Stimulated activated CD8-positive, alpha-beta memory T cell treated with anti-CD3 and anti-CD28 coated beads, Interleukin-15, amount 100 ng/mL, for 1 hour (primary cell): ENCODE data around the gene CAMK1.
A peak's percentile ranks its signal among the peaks of the same experiment; 100 is the strongest.
"Not testable (repeated sequence)": the region's sequence is repeated elsewhere in the genome, so short reads cannot be mapped to it uniquely, and the experiment has no call there.

Source experiments
- DNase-seq: peaks from one replicate; pipeline ENCODE4 v3.0.0-alpha.2; 2020; ENCODE audit warnings: low read depth

CAMK1 gene

DNA sequence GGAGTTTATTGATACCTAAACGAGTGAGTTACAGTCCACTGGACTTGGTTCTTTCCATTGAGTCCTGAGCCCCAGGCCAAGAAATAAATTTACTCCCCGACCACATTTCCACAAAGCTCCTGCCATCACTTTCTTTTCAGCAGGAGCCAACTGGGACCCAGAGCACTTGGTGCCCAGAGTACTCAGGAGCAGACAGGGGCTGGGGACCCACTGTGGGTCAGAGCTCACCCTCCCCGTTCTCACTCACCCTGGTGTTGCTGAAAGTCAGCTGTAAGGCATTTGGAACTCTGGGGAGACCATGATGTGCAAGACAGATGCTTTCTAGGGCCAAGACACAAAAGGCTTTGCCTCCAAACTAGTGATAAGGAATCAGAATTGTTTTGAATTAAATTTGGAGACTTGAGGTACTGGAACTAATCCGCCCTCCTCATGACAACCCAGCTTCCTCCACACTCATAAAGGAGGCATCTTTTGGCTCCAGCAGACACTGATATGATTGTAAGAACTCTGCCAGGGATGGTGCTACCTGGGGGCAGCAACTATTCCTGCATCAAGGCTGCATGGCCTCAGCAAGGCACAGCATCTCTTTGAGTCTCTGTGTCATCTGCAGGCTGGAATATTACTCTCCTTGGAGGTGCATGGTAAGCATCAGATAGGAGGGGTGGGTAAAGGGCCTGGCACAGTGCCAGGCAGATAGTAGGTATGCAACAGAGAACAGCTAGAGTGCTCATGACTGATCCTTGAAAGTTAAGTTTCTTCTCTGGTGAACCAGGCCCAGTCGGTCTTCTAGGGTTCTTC lies 7.3 kb upstream of the CAMK1 start:
- no peak for DNase-seq

DNA sequence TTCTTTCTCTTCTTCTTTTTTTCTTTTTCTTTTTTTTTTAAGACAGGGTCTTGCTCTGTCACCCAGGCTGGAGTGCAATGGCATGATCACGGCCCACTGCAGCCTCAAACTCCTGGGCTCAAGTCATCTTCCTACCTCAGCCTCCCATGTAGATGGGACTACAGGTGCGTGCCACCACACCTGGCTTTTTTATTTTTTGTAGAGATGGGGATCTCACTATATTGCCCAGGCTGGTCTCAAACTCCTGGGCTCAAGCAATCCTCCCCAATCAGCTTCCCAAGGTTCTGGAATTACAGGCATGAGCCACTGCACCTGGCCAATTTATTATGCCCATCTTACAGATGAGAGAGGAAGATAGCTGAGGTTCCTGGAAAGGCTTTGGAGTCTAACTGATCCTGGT lies 1.3 kb upstream of the CAMK1 start:
- DNase-seq: not testable (repeated sequence)

DNA sequence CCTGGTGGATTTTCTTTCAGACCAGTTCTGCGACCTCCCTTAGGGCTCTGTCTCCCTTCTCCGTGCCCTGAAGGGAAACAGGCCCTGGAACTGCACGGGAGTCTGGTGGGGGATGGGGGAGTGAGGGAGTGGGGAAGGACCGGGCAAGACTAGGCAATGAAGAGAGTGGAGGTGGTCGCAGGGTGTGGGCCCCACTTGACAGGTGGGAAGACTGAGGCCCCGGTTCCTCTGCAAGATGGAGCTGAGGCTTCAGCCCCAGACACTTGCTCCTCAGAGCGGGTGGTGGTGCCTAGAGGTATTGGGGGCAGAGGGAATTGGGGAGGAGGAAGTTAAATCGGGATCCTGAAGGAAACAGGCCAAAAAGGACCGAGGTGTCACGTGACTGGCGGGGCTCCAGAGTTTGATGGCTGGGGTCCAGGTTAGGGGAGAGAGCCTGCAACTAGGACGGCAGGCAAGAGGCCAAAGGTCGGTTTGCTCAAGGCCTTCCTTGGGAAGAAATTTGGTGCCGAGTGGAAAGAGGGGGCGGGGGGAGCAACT lies 597 bp upstream of the CAMK1 start:
- DNase-seq: no peak

DNA sequence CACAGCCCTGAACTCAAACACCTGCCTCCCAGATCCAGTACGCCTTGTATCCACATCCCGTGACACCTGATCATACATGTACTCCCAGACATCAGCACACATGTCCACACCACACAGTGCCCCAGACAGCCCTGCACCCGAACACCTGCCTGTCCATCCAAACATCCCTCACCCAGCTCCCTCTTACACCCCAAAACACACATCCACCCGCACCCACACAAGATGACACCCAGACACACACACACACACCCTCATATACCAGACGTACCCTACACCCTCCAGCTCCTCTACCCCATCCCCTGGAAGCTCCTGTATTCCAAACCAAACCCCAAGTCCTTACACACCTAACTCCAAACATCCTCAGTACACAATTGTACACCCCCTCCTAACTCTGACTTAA lies 735 bp downstream of the CAMK1 start:
- no peak for DNase-seq

DNA sequence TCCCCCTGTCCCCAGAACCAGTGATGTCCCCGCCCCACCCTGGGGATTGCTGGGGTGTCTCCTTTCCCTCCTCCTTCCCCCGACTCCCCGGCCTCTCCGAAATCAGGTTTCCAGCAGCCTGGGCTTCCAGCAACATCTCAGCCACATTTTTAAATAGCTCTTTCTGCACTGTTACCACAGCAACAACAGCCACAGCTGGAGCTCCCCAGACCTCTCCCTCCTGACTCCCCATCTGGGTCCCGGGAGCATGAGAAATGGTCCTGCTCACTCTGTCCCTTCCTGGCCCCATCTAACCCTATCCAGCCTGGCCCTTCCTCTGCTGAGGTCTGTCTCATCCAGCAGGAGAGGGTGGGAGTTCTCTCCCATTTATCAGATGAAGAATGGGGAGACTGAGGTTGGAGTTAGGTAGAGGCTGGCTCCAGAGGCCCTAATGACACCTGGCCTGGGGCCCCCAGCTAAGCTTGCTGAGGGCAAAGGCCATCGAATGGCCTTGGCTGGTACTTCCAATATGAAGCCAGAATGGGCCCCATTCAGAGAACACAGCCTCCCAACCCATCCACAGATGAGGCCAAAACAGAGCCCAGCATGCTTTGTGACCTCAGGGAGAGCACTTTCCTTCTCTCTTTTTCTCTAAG lies 1.5 kb downstream of the CAMK1 start:
- no peak for DNase-seq

DNA sequence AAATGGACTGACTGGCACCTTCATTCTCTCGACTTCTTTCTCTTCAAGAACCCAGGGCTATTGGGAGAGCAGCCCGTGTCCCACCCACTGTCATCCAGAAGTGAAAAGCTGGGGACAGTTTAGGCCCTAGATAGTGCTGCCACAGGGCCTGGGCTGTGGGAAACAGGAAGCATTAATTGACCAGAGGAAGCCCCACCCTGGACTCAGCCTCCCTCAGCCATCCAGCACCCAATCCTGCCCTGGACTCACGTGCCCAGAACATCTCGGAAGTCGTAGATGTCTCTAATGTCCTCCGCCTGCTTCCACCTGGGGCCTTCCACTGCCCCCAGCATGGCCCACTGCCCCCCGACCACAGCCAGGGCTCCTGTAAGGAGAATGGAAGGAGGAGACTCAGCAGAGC lies 2.3 kb downstream of the CAMK1 start:
- DNase-seq: no peak

DNA sequence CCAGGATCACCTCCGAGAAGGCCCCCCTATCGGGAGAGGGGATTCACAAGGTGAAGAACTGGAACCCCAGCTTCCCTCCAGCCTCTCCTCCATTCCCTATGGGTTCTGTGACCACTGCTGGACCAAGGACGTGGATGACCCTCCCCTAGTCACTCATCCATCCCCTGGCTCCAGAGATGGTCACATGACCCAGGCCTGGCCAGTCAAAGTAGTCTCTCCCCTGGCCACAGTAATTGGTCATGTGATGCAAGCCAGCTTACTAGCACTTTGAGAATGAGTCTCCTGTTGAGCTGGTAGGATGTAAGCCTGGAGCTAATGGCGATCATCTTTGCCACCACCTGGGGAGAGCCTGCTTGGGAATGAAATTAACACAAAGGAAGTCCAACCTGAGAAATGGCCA lies 3.9 kb downstream of the CAMK1 start:
- no peak for DNase-seq

DNA sequence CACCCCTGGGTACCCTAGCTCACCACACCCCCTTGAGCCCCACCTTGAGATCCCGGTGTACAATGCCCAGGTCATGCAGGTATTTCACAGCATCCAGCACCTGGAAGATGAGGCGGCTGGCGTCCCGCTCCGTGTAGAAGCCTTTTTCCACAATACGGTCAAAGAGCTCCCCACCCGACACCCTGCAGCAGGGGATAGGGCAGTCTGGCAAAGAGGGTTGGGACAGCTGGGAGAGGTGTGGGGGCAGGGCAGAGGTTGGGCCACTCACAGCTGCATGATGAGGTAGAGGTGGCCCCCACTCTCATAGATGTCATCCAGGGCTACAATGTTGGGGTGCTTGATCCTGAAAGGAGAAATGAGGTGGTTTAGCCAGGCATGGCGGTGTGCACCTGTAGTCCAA lies 6.9 kb downstream of the CAMK1 start:
- DNase-seq: no peak

DNA sequence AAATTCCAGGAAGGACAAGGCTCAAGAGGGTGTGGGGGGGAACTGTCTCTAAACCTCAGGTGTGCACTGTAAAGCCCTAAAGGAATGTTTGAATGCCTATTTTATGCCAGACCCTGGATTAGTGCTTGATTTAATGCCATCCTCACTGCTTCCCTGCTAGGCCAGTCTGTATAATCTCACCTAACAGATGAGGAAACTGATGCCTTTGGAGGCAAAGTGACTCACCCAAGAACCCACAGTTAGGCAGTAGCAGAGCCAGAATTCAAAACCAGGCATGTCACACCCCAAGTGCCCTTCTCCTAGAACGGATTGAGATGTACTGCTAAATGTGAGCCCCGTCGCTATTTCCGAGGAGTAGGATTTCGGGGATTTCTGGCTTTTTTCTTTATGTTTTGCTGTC lies 7.8 kb downstream of the CAMK1 start:
- no peak for DNase-seq

DNA sequence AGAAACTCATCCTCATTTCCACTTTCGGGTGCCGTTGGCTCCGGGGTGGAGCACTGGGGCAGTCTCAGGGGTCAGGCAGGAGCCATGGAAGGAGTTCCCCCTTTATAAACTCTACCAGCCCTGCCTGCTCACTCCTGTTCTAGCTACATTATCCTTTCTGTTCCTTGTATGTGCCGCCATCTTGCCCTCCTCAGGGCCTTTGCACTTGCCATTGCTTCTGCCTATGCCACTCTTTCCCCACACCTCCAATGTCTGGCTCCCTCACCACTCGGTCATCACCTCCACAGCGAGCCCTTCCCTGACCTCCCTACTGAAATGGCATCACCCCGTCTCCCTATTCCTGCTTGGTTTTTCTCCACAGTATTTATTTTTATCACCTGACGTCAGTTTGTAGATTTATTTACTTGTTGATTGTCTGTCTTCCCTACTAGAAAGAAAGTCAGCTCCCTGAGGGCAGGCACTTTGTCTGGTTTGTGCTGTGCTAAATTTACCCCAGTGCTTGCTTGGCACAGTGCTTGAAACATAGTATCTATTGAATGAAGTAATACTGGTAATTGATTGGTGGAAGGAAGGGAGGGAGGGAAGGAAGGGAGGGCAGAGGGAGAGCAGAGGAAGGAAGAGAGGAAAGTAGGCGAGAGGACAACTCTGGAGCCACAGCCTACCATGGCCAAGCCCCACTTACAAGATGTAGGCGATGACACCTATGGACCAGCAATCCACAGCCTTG lies 8.8 kb downstream of the CAMK1 start:
- DNase-seq: no peak

DNA sequence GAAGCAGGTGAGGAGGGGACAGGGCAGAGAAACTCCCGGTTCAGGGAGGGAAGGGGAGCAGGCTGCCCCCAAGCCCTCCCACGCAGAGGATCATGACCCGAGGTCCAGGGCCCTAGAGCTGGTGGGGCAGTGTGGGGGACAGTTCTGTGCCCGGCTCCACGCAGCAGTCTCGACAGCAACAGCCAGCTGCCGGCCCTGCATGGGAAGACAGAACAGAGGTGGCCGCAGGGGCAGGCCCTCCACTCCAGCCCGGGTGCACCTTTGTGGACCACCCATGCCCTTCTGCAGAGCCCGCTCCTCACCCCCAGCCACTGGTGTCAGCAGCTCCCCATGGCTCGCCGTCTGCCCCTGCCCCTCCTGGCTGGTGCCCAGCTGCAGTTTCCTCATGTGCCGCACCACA lies 12.3 kb downstream of the CAMK1 start:
- no peak for DNase-seq

DNA sequence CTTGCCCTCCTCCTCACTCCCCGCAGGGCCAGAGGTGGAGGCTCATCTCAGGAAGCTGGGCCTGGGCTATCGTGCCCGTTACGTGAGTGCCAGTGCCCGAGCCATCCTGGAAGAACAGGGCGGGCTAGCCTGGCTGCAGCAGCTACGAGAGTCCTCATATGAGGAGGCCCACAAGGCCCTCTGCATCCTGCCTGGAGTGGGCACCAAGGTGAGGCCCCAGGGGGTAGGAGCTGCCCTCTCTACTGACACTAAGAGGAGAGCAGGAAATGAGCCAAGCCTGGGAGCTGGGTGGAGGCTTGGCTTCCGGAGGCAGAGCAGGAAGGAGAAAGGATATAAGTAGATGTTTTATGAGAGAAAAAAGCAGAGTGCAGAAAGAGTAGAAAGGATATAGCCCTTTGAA lies 15.1 kb downstream of the CAMK1 start:
- no peak for DNase-seq

DNA sequence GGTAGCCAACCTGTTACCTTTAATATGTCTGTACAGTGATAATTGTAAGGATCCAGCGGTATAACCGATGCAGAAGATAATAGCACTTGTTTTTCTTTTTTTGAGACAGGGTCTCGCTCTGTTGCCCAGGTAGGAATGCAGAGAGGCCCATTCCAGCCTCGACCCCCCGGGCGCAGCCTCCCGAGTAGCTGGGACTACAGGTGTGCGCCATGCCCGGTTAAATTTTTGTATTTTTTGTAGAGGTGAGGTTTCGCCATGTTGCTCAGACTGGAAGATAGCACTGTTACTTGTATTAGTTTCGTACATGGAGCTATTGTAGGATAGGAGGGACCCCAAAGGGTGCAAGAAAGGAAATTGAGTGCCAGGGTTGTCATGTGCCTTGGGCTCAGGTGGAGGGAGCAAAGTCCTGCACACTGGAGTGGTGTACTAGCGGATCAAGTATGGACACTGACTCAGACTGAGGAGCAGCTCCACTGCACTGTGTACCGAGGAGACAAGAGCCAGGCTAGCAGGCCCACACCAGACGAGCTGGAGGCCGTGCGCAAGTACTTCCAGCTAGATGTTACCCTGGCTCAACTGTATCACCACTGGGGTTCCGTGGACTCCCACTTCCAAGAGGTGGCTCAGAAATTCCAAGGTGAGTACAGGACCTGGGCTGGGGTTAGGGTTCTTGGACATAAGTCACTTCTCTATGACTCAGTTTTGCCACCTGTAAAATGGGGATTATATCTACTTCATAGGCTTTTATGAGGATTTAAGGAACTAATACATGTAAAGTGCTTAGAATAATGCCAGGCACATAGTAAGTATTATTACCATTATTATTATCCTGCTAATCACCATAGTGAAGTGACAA lies 19.0 kb downstream of the CAMK1 start:
- DNase-seq: no peak

DNA sequence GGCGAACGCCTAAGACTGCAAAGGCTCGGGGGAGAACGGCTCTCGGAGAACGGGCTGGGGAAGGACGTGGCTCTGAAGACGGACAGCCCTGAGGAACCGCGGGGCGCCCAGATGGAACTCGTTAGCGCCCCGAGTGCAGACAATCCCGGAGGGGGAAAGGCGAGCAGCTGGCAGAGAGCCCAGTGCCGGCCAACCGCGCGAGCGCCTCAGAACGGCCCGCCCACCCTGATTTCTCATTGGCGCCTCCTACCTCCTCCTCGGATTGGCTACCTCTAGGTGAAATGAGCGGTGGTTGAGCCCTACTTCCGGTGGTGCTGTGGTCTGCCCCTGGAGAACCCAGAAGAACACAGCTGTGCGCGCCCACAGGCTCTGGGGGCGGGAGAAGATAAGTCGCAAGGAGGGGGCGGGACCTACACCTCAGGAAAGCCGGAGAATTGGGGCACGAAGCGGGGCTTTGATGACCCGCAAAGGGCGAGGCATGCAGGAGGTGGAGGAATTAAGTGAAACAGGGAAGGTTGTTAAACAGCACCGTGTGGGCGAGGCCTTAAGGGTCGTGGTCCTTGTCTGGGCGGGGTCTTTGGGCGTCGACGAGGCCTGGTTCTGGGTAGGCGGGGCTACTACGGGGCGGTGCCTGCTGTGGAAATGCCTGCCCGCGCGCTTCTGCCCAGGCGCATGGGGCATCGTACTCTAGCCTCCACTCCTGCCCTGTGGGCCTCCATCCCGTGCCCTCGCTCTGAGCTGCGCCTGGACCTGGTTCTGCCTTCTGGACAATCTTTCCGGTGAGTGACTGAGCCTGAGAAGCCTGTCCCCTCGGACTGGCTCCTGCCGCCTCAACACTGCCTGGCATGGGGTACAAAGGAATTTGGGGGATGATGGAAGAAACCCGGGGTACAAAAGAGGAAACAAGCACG lies 19.8 kb downstream of the CAMK1 start, which contains the start of gene OGG1:
OGG1 (plus strand) TSS at position 308 of the 911 bp plus-strand sequence; CDS start at position 643, 335 bp downstream.
- DNase-seq: peak; percentile 87

DNA sequence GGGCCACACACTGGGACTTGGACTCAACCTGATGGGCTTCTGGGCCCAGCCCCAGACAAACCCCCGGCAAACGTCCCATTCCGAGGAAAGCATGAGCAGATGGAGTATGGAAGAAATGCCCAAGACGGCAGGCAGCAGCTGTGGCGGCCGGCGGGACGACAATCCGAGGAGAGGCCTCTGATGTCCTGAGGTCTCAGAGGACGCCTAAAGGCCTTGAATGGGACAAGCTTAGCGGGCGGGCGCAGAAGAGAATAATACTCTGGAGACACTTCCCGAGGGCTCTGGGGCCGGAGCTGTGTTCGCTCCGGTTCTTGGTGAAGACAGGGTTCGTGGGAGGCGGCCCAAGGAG lies 20.5 kb downstream of the CAMK1 start:
- no peak for DNase-seq

DNA sequence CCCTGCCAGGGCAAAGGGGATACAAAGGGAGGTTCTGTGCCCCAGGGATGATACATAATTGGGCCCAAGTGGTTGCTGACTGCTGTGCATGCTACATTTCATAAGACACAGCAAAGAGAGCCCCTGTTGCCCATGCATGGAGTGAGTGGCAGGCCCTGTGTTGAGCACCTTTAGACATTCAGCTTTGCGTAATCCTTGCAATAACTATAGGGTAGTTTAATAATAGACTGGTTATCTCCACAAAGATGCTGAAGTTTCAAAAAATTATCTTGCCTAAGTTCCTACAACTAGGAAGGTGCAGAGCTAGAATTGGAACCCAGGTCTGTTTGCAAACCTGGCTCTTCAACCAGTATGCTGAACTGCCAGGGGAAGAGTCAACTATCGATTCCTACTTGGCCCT lies 21.7 kb downstream of the CAMK1 start:
- DNase-seq: no peak

DNA sequence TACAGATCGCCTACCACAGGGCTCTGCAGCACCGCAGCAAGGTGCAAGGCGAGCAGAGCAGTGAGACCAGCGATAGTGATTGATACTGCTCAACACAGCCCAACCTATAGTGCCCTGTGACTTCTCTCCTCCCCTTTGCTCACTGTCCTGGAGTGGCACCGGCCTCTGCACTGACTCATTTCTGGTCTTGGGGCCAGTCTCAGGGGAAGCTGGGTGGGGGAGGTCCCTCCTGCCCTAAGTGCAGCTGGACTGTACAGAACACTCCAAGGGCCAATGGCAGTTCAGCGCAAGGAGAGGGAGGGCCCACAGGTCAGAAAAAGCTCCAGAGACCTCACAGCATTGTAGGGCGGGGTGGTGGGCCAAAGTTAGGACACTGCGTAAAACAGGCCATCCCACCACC lies 22.5 kb downstream of the CAMK1 start:
- DNase-seq: no peak

DNA sequence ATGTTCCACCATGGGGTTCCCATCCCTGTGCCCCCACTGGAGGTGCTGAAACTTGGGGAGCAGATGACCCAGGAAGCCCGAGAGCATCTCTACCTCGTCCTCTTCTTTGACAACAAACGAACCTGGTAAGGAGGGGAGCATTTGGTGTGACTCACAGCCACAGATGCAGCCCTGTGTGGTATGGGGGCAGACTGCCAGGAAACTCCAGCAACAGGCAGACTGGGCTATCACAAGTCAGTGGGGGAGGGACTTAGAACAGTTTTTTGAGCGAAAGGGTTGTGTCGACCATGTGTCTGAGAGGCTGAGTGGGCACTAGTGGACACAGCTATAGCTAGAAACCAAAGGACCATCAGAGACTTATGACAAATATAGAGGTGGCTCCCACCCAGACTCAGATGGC lies 23.4 kb downstream of the CAMK1 start:
- DNase-seq: no peak

DNA sequence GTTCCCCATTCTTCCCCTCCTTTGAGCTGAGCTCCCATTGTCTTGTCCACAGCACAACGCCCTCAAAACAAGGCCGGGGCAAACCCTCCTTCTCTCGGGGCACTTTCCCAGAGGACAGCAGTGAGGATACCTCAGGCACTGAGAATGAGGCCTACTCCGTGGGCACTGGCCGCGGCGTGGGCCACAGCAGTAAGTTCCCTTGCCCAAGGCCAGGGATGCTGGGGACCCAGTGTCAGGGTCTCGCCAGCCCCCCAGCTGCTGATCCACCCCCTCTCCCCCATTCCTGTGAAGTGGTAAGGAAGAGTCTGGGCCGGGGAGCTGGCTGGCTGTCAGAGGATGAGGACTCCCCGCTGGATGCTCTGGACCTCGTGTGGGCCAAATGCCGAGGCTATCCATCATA lies 24.2 kb downstream of the CAMK1 start:
- DNase-seq: no peak

DNA sequence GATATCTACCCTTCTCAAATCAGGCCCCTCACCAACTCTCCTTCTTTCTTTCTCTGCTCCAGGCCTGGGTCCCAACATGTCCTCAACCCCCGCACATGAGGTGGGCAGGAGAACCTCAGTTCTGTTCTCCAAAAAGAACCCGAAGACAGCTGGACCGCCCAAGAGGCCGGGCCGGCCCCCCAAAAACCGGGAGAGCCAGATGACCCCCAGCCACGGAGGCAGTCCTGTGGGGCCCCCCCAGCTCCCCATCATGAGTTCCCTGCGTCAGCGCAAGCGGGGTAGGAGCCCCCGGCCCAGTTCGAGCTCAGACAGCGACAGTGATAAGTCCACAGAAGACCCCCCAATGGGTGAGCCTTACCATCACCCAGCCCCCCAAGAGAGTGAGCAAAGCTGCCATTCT lies 25.6 kb downstream of the CAMK1 start:
- no peak for DNase-seq

DNA sequence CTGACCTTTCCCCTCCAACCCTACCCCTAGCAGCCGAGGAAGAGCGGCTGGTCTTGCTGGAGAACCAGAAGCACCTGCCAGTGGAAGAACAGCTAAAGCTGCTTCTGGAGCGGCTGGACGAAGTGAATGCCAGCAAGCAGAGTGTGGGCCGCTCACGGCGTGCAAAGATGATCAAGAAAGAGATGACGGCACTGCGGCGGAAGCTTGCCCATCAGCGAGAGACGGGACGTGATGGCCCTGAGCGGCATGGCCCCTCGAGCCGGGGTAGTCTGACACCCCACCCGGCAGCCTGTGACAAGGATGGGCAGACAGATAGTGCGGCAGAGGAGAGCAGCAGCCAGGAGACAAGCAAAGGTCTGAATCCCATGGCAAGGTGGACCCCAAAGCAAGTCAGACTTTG lies 26.2 kb downstream of the CAMK1 start:
- no peak for DNase-seq
